ENCODE results near the gene SH3GL2.

Gene SH3GL2

GRCh38 chr9:17622141-17622540, 43.3 kb downstream of the SH3GL2 start:
- TF ChIP-seq NFIC (IDR thresholded peaks at IDR 0.05) (no peak), RAD21 (IDR thresholded peaks at IDR 0.05; ENCODE audit: low read depth) (no peak), TCF12 (IDR thresholded peaks at IDR 0.05; ENCODE audit: low read depth) (no peak), YY1 (IDR thresholded peaks at IDR 0.05; ENCODE audit: low read depth) (no peak), MAX (IDR thresholded peaks at IDR 0.05) (no peak), ZBTB7A (IDR thresholded peaks at IDR 0.05; ENCODE audit: low read depth) (no peak), FOXM1 (IDR thresholded peaks at IDR 0.05; ENCODE audit: borderline replicate concordance, low read depth) (no peak), CEBPB (IDR thresholded peaks at IDR 0.05) (no peak), REST (IDR thresholded peaks at IDR 0.05; ENCODE audit: low read depth) (no peak), EGR1 (IDR thresholded peaks at IDR 0.05) (no peak), CREB1 (IDR thresholded peaks at IDR 0.05; ENCODE audit: low read depth) (no peak), TEAD4 (IDR thresholded peaks at IDR 0.05) (no peak), TAF1 (IDR thresholded peaks at IDR 0.05; ENCODE audit: low read depth) (no peak), EP300 (IDR thresholded peaks at IDR 0.05; ENCODE audit: borderline replicate concordance) (no peak), USF1 (IDR thresholded peaks at IDR 0.05) (no peak)

- no peak for TF ChIP-seq NFIC (IDR thresholded peaks at IDR 0.05)
- TF ChIP-seq CEBPB (IDR thresholded peaks at IDR 0.05): no peak
- TF ChIP-seq USF1 (IDR thresholded peaks at IDR 0.05): no peak
- TF ChIP-seq MAX (IDR thresholded peaks at IDR 0.05): no peak
- no peak for TF ChIP-seq REST (IDR thresholded peaks at IDR 0.05; ENCODE audit: low read depth)
- no peak for TF ChIP-seq CREB1 (IDR thresholded peaks at IDR 0.05; ENCODE audit: low read depth)
- TF ChIP-seq YY1 (IDR thresholded peaks at IDR 0.05; ENCODE audit: low read depth): no peak
- TF ChIP-seq EP300 (IDR thresholded peaks at IDR 0.05; ENCODE audit: borderline replicate concordance): no peak
- no peak for TF ChIP-seq TCF12 (IDR thresholded peaks at IDR 0.05; ENCODE audit: low read depth)
- no peak for TF ChIP-seq TEAD4 (IDR thresholded peaks at IDR 0.05)
- no peak for TF ChIP-seq RAD21 (IDR thresholded peaks at IDR 0.05; ENCODE audit: low read depth)
Measured at GRCh38 chr9:17622749-17623148, 43.9 kb downstream of the SH3GL2 start.

GRCh38 chr9:17623965-17624364, 45.1 kb downstream of the SH3GL2 start:
- TF ChIP-seq MAX (IDR thresholded peaks at IDR 0.05): no peak

GRCh38 chr9:17624571-17624970, 45.7 kb downstream of the SH3GL2 start:
- no peak for TF ChIP-seq CREB1 (IDR thresholded peaks at IDR 0.05; ENCODE audit: low read depth)
- TF ChIP-seq REST (IDR thresholded peaks at IDR 0.05; ENCODE audit: low read depth): no peak
- TF ChIP-seq USF1 (IDR thresholded peaks at IDR 0.05): no peak
- no peak for TF ChIP-seq ZBTB7A (IDR thresholded peaks at IDR 0.05; ENCODE audit: low read depth)
- TF ChIP-seq NFIC (IDR thresholded peaks at IDR 0.05): no peak
- TF ChIP-seq YY1 (IDR thresholded peaks at IDR 0.05; ENCODE audit: low read depth): no peak
- no peak for TF ChIP-seq EP300 (IDR thresholded peaks at IDR 0.05; ENCODE audit: borderline replicate concordance)
- no peak for TF ChIP-seq TEAD4 (IDR thresholded peaks at IDR 0.05)
- TF ChIP-seq TCF12 (IDR thresholded peaks at IDR 0.05; ENCODE audit: low read depth): no peak
- no peak for TF ChIP-seq TAF1 (IDR thresholded peaks at IDR 0.05; ENCODE audit: low read depth)
- no peak for TF ChIP-seq RAD21 (IDR thresholded peaks at IDR 0.05; ENCODE audit: low read depth)
- no peak for TF ChIP-seq MAX (IDR thresholded peaks at IDR 0.05)
- no peak for TF ChIP-seq CEBPB (IDR thresholded peaks at IDR 0.05)
- no peak for TF ChIP-seq EGR1 (IDR thresholded peaks at IDR 0.05)
- no peak for TF ChIP-seq FOXM1 (IDR thresholded peaks at IDR 0.05; ENCODE audit: borderline replicate concordance, low read depth)
